GM03348 (cell line): ENCODE results near the gene UBE2K.
A peak's percentile ranks its signal among the peaks of the same experiment; 100 is the strongest.
"Not testable (repeated sequence)": the region's sequence is repeated elsewhere in the genome, so short reads cannot be mapped to it uniquely, and the experiment has no call there.

Experiments
- DNase-seq: peaks from one replicate; pipeline ENCODE4 v3.0.0; 2012; ENCODE audit warnings: low spot score

UBE2K gene

GRCh38 chr4:39697740-39698423 lies at the start of gene UBE2K:
UBE2K (plus strand) TSS chr4:39698136; CDS start chr4:39698328, 192 bp downstream.
- DNase-seq = peak; percentile 98

- DNase-seq = no peak
Measured at GRCh38 chr4:39648213-39648612, 49.7 kb upstream of the UBE2K start.

- no peak for DNase-seq
Measured at GRCh38 chr4:39648827-39649558, 48.9 kb upstream of the UBE2K start.

GRCh38 chr4:39649639-39650265 lies 48.2 kb upstream of the UBE2K start:
- DNase-seq = no peak

- DNase-seq = not testable (repeated sequence)
Measured at GRCh38 chr4:39651586-39651985, 46.4 kb upstream of the UBE2K start.

- DNase-seq = no peak
Measured at GRCh38 chr4:39655211-39655610, 42.7 kb upstream of the UBE2K start.

- no peak for DNase-seq
Measured at GRCh38 chr4:39655876-39656275, 42.1 kb upstream of the UBE2K start.

- not testable (repeated sequence) for DNase-seq
Measured at GRCh38 chr4:39656638-39657037, 41.3 kb upstream of the UBE2K start.

GRCh38 chr4:39657465-39657864 lies 40.5 kb upstream of the UBE2K start:
- DNase-seq = no peak

- peak; percentile 30 for DNase-seq
Measured at GRCh38 chr4:39658756-39659155, 39.2 kb upstream of the UBE2K start.

- peak; percentile 26 for DNase-seq
Measured at GRCh38 chr4:39660045-39660444, 37.9 kb upstream of the UBE2K start.

GRCh38 chr4:39660757-39661156 lies 37.2 kb upstream of the UBE2K start:
- no peak for DNase-seq

- no peak for DNase-seq
Measured at GRCh38 chr4:39662683-39663082, 35.3 kb upstream of the UBE2K start.

- peak; percentile 28 for DNase-seq
Measured at GRCh38 chr4:39664828-39665731, 32.9 kb upstream of the UBE2K start.

GRCh38 chr4:39667706-39668105 lies 30.2 kb upstream of the UBE2K start:
- no peak for DNase-seq

GRCh38 chr4:39668887-39669286 lies 29.0 kb upstream of the UBE2K start:
- DNase-seq = no peak

- DNase-seq = not testable (repeated sequence)
Measured at GRCh38 chr4:39670296-39670695, 27.6 kb upstream of the UBE2K start.

- DNase-seq = not testable (repeated sequence)
Measured at GRCh38 chr4:39675681-39676080, 22.3 kb upstream of the UBE2K start.

GRCh38 chr4:39681003-39681402 lies 16.9 kb upstream of the UBE2K start:
- DNase-seq = not testable (repeated sequence)

- DNase-seq = no peak
Measured at GRCh38 chr4:39682138-39682537, 15.8 kb upstream of the UBE2K start.

GRCh38 chr4:39685990-39686389 lies 11.9 kb upstream of the UBE2K start:
- DNase-seq = no peak

- no peak for DNase-seq
Measured at GRCh38 chr4:39687014-39687413, 10.9 kb upstream of the UBE2K start.
